PC-3 (cell line): ENCODE data around the gene ASL. TPM values are rescaled to one million over a fixed set of nuclear protein-coding genes. Genes with fewer than 3 reads are reported as not detected.

Source experiments
- ATAC-seq: fragments of 200-7000 bp; cut with Tn5 transposase; 2 replicates; pipeline ENCODE4 v1.9.1; 2020; ENCODE audit warnings: mild to moderate bottlenecking, moderate library complexity
- BruUV-seq: library from RNA; stranded (reverse); fragments of 400-500 nt; replicated peaks from 2 replicates; lab custom pipeline; 2021; lab: Mats Ljungman, UMichigan
- CTCF ChIA-PET: fragments of 300-600 bp; sonication (Branson Sonifier 250); formaldehyde crosslinking; loops from one replicate; lab custom pipeline; 2022; ENCODE audit warnings: antibody characterized with exemption; lab: Charles Lee
- POLR2A ChIA-PET: fragments of 300-600 bp; sonication (Branson Sonifier 250); formaldehyde crosslinking; loops from one replicate; lab custom pipeline; 2022; ENCODE audit warnings: antibody characterized with exemption; ENCODE audit not compliant: unreplicated experiment; lab: Charles Lee
- DNase-seq: peaks from one replicate; pipeline ENCODE4 v3.0.0-alpha.2; 2015
- H2AFZ ChIP-seq: fragments of 300-600 bp; sonication (generic); 2 replicates; pipeline ENCODE4 v1.6.0; 2016; ENCODE audit warnings: antibody characterized with exemption, low read length
- H3F3A ChIP-seq: fragments of 300-600 bp; sonication (generic); one replicate; pipeline ENCODE4 v1.6.0; 2017; ENCODE audit warnings: antibody characterized with exemption, low read length, control low read depth, mild to moderate bottlenecking; ENCODE audit not compliant: unreplicated experiment
- H3K27ac ChIP-seq: fragments of 300-600 bp; sonication (generic); 2 replicates; pipeline ENCODE4 v1.5.1; 2016; ENCODE audit warnings: mild to moderate bottlenecking, low read length
- H3K27me3 ChIP-seq: fragments of 300-600 bp; sonication (generic); 2 replicates; pipeline ENCODE4 v1.6.1; 2016; ENCODE audit warnings: low read length, mixed read lengths
- H3K36me3 ChIP-seq: fragments of 300-600 bp; sonication (generic); 2 replicates; pipeline ENCODE4 v1.6.1; 2016; ENCODE audit warnings: low read depth, mixed run types, low read length, mixed read lengths
- H3K4me1 ChIP-seq: fragments of 300-600 bp; sonication (generic); 2 replicates; pipeline ENCODE4 v1.5.1; 2016; ENCODE audit warnings: low read length; ENCODE audit not compliant: insufficient read depth
- H3K4me2 ChIP-seq: fragments of 300-600 bp; sonication (generic); 2 replicates; pipeline ENCODE4 v1.6.0; 2016; ENCODE audit warnings: low read length
- H3K4me3 ChIP-seq: fragments of 300-600 bp; sonication (generic); 2 replicates; pipeline ENCODE4 v1.5.1; 2016; ENCODE audit warnings: mild to moderate bottlenecking, low read length, mixed read lengths
- H3K79me2 ChIP-seq: fragments of 300-600 bp; sonication (generic); 2 replicates; pipeline ENCODE4 v1.6.1; 2017; ENCODE audit warnings: low read length, mixed read lengths
- H3K9ac ChIP-seq: fragments of 300-600 bp; sonication (generic); 2 replicates; pipeline ENCODE4 v1.6.0; 2016; ENCODE audit warnings: mild to moderate bottlenecking, low read length
- H3K9me2 ChIP-seq: fragments of 300-600 bp; sonication (generic); replicated peaks from 2 replicates; pipeline ENCODE4 v1.6.1; 2016; ENCODE audit warnings: mixed run types, low read length, mixed read lengths
- H3K9me3 ChIP-seq: fragments of 300-600 bp; sonication (generic); 2 replicates; pipeline ENCODE4 v1.6.1; 2016; ENCODE audit warnings: low read length, mixed read lengths
- H4K20me1 ChIP-seq: fragments of 300-600 bp; sonication (generic); 2 replicates; pipeline ENCODE4 v1.6.1; 2016; ENCODE audit warnings: low read length, mixed read lengths
- EZH2 ChIP-seq: fragments of 300-600 bp; sonication (generic); IDR thresholded peaks from one replicate; pipeline ENCODE4 v1.6.1; 2017; ENCODE audit warnings: antibody characterized with exemption, mild to moderate bottlenecking, low read length; ENCODE audit not compliant: unreplicated experiment
- EZH2phosphoT487 ChIP-seq: fragments of 300-600 bp; sonication (generic); IDR thresholded peaks from 2 replicates; pipeline ENCODE4 v1.6.1; 2018; ENCODE audit warnings: mild to moderate bottlenecking, antibody characterized with exemption, low read length, borderline replicate concordance
- intact Hi-C: fragments of 100-400 bp; cut with micrococcal nuclease; formaldehyde crosslinking; loops from 2 replicates; pipeline ENCODE4 v1.9.0; 2023
- total RNA-seq: library from RNA; depleted of rRNA; stranded (reverse); fragments of >200 nt; gene quantifications from 2 replicates; pipeline ENCODE4 v1.2.3, GENCODE V29; 2014
- TF ChIP-seq, protein P1 (sequence below): fragments of 300-600 bp; sonication (generic); conservative IDR thresholded peaks from 2 replicates; pipeline ENCODE4 v1.5.1; 2017; ENCODE audit warnings: antibody characterized with exemption, low read depth, mild to moderate bottlenecking, low read length

Gene ASL
- total RNA-seq, 1 experiment from 2014 or later = 55.9 TPM

DNA sequence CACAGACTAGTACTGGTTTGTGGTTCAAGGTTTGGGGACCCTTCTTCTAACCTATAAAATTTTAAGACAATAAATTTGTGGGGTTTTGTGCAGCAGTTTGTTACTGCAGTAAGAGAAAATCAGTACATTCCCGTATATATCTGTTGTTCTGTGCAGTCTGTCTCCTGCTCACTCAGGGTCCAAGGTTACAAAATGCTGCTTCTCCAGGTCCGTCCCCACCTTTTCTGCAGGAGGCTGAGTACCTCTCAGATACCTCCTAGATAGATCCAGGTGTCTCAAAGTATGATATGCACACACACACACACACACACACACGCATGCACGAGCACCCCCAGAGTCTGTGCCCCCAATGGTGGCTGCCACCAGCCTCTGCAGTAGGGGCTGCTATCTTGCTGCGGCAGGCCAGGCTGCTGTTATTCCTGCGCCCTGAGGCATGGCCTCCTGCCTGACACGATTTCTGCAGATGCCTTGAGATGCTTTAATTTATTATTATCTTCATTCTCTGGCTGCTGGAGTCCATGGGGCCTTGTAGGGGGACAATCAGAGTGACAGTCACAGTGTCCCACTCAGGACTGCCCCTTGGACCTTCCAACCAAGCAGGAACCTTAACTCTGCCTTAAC, 25.2 kb upstream of the ASL start:
- Histone ChIP-seq H4K20me1 (no peaks in the 10 kb centered on the region), H3K4me2 (0 out of 2 replicates have a peak overlapping the region, but pooled peaks have one; percentile 16), H3K4me1 (peaks cover 23% of the 10 kb centered on the region), H2AFZ (peak overlapping the region; percentile 48; the same call in 1 of the 2 replicates), H3K9me2 (no peaks in the 10 kb centered on the region), H3K9ac (no peak overlapping the region), H3K79me2 (no peaks in the 10 kb centered on the region), H3F3A (no peaks in the 10 kb centered on the region), H3K27me3 (no peaks in the 10 kb centered on the region), H3K27ac (no peak overlapping the region), H3K36me3 (no peaks in the 10 kb centered on the region), H3K4me3 (no peak overlapping the region), H3K9me3 (no peaks in the 10 kb centered on the region)
- ChIA-PET CTCF (interaction anchor here (0.7 kb wide), 1 partner anchor 20 kb away, joined by 3 read pairs; no protein-coding TSS in a partner anchor), POLR2A (no interaction called here)
- BruUV-seq = no TSS peak
- TF ChIP-seq EZH2phosphoT487 = no peak
- no peak for TF ChIP-seq EZH2
- TF ChIP-seq, protein P1, sequence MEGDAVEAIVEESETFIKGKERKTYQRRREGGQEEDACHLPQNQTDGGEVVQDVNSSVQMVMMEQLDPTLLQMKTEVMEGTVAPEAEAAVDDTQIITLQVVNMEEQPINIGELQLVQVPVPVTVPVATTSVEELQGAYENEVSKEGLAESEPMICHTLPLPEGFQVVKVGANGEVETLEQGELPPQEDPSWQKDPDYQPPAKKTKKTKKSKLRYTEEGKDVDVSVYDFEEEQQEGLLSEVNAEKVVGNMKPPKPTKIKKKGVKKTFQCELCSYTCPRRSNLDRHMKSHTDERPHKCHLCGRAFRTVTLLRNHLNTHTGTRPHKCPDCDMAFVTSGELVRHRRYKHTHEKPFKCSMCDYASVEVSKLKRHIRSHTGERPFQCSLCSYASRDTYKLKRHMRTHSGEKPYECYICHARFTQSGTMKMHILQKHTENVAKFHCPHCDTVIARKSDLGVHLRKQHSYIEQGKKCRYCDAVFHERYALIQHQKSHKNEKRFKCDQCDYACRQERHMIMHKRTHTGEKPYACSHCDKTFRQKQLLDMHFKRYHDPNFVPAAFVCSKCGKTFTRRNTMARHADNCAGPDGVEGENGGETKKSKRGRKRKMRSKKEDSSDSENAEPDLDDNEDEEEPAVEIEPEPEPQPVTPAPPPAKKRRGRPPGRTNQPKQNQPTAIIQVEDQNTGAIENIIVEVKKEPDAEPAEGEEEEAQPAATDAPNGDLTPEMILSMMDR = no peak
- ATAC-seq (no peak), DNase-seq (no peak)
- intact Hi-C loops = no loop called here

DNA sequence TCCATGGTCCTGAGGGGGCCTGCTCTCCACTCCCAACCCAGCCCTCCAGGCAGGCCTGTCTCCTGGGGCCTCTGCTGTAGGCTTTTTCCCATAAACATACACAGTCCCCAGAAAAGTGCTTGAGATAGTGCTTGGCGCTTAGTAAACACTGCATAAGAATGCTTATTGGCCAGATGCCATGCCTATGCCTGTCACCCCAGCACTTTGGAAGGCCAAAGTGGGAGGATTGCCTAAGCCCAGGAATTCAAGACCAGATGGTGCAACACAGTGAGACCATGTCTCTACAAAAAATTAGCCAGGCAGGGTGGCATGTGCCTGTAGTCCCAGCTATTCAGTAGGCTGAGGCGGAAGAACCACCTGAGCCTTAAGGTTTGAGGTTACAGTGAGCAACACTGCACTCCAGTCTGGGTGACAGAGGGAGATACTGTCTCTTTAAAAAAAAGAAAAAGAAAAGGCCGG, 24.6 kb upstream of the ASL start:
- intact Hi-C loops = no loop called here
- H3K79me2 ChIP-seq = no peaks in the 10 kb centered on the region
- ATAC-seq = peak; percentile 29
- H3K27me3 ChIP-seq = no peaks in the 10 kb centered on the region
- H3K4me1 ChIP-seq = peaks cover 23% of the 10 kb centered on the region
- H2AFZ ChIP-seq = peak overlapping the region; percentile 48; the same call in 1 of the 2 replicates
- peak; percentile 75 for DNase-seq
- TF ChIP-seq EZH2 = no peak
- no peak for TF ChIP-seq EZH2phosphoT487
- TF ChIP-seq, protein P1 = no peak
- no peak overlapping the region for H3K4me3 ChIP-seq
- H3K9ac ChIP-seq = no peak overlapping the region
- CTCF ChIA-PET = interaction anchor here (0.7 kb wide), 1 partner anchor 20 kb away, joined by 3 read pairs; no protein-coding TSS in a partner anchor
- H4K20me1 ChIP-seq = no peaks in the 10 kb centered on the region
- BruUV-seq = no TSS peak
- no peaks in the 10 kb centered on the region for H3K36me3 ChIP-seq
- H3K9me3 ChIP-seq = no peaks in the 10 kb centered on the region
- no peaks in the 10 kb centered on the region for H3K9me2 ChIP-seq
- H3F3A ChIP-seq = no peaks in the 10 kb centered on the region
- H3K4me2 ChIP-seq = 0 out of 2 replicates have a peak overlapping the region, but pooled peaks have one; percentile 16
- no peak overlapping the region for H3K27ac ChIP-seq
- POLR2A ChIA-PET = no interaction called here

DNA sequence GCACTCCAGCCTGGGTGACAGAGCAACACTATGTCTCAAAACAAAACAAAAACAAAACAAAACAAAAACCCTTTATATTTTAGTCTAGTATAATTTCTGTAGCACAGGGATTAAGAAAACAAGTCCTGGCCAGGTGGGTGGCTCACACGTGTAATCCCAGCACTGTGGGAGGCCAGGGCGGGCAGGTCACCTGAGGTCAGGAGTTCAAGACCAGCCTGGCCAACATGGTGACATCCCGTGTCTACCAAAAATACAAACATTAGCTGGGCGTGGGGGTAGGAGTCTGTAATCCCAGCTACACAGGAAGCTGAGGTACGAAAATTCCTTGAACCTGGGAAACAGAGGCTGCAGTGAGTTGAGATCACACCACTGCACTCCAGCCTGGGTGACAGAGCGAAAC, 23.2 kb upstream of the ASL start:
- Histone ChIP-seq H2AFZ (no peak overlapping the region), H3K4me2 (no peak overlapping the region), H3K4me3 (no peak overlapping the region), H4K20me1 (no peaks in the 10 kb centered on the region), H3K27me3 (no peaks in the 10 kb centered on the region), H3K9me2 (no peaks in the 10 kb centered on the region), H3F3A (no peaks in the 10 kb centered on the region), H3K36me3 (no peaks in the 10 kb centered on the region), H3K9ac (no peak overlapping the region), H3K4me1 (peaks cover 15% of the 10 kb centered on the region), H3K79me2 (no peaks in the 10 kb centered on the region), H3K9me3 (no peaks in the 10 kb centered on the region), H3K27ac (no peak overlapping the region)
- intact Hi-C loops = no loop called here
- ChIA-PET CTCF (no interaction called here), POLR2A (no interaction called here)
- DNase-seq (no peak), ATAC-seq (no peak)
- no peak for TF ChIP-seq EZH2
- no TSS peak for BruUV-seq
